SK-N-SH treated with all-trans-retinoic acid at 6 μM for 48 hours (cell line): ENCODE results near the gene ACSS3.

Experiments used
- ATAC-seq: fragments of 200-7000 bp; cut with Tn5 transposase; 3 replicates; pipeline ENCODE4 v1.9.1; 2020; ENCODE audit warnings: mild to moderate bottlenecking, moderate library complexity
- ARNTL ChIP-seq: fragments of 450-650 bp; formaldehyde crosslinking; IDR thresholded peaks from 2 replicates; pipeline ENCODE4 v1.5.0; 2020; ENCODE audit warnings: low read depth, mild to moderate bottlenecking, moderate library complexity, borderline replicate concordance
- BACH2 ChIP-seq: fragments of 250-450 bp; sonication (Bioruptor Pico); IDR thresholded peaks from 2 replicates; pipeline ENCODE4 v1.9.0; 2021; ENCODE audit warnings: mild to moderate bottlenecking, borderline replicate concordance
- CSDC2 ChIP-seq: fragments of 250-450 bp; sonication (Bioruptor Pico); IDR thresholded peaks from 2 replicates; pipeline ENCODE4 v1.5.0; 2020; ENCODE audit warnings: mild to moderate bottlenecking, moderate library complexity
- ESRRG ChIP-seq: fragments of 250-450 bp; sonication (Bioruptor Pico); IDR thresholded peaks from 2 replicates; pipeline ENCODE4 v1.6.1; 2021; ENCODE audit warnings: mild to moderate bottlenecking
- GLIS3 ChIP-seq: fragments of 250-450 bp; sonication (Bioruptor Pico); IDR thresholded peaks from 2 replicates; pipeline ENCODE4 v1.5.0; 2020; ENCODE audit warnings: mild to moderate bottlenecking, moderate library complexity
- ISL1 ChIP-seq: fragments of 250-450 bp; sonication (Bioruptor Pico); IDR thresholded peaks from 2 replicates; pipeline ENCODE4 v2.1.2; 2022; ENCODE audit warnings: mild to moderate bottlenecking, moderate library complexity
- OSR1 ChIP-seq: fragments of 250-450 bp; sonication (Bioruptor Pico); IDR thresholded peaks from 2 replicates; pipeline ENCODE4 v1.8.0; 2022; ENCODE audit warnings: moderate library complexity, mild to moderate bottlenecking, inconsistent platforms
- PPARA ChIP-seq: fragments of 250-450 bp; sonication (Bioruptor Pico); IDR thresholded peaks from 2 replicates; pipeline ENCODE4 v1.5.0; 2020; ENCODE audit warnings: mild to moderate bottlenecking, borderline replicate concordance
- RARB ChIP-seq: fragments of 250-450 bp; sonication (Bioruptor Pico); IDR thresholded peaks from 2 replicates; pipeline ENCODE4 v1.8.0; 2021; ENCODE audit warnings: mild to moderate bottlenecking, moderate library complexity
- SNAI2 ChIP-seq: fragments of 250-450 bp; sonication (Bioruptor Pico); IDR thresholded peaks from 2 replicates; pipeline ENCODE4 v1.5.0; 2020; ENCODE audit warnings: mild to moderate bottlenecking, moderate library complexity
- TCF4 ChIP-seq: fragments of 250-450 bp; sonication (Bioruptor Pico); IDR thresholded peaks from 2 replicates; pipeline ENCODE4 v1.8.0; 2021; ENCODE audit warnings: mild to moderate bottlenecking, moderate library complexity, borderline replicate concordance
- ZC3H10 ChIP-seq: fragments of 250-450 bp; sonication (Bioruptor Pico); IDR thresholded peaks from 2 replicates; pipeline ENCODE4 v1.5.1; 2021; ENCODE audit warnings: mild to moderate bottlenecking, moderate library complexity
- ZFP3 ChIP-seq: fragments of 250-450 bp; sonication (Bioruptor Pico); IDR thresholded peaks from 2 replicates; pipeline ENCODE4 v1.5.0; 2020; ENCODE audit warnings: mild to moderate bottlenecking, moderate library complexity
- ZFP30 ChIP-seq: fragments of 450-650 bp; formaldehyde crosslinking; IDR thresholded peaks from 2 replicates; pipeline ENCODE4 v1.5.0; 2022; ENCODE audit warnings: mild to moderate bottlenecking, moderate library complexity
- ZNF565 ChIP-seq: fragments of 450-650 bp; formaldehyde crosslinking; conservative IDR thresholded peaks from 2 replicates; pipeline ENCODE4 v1.5.0; 2020; ENCODE audit warnings: low read depth, mild to moderate bottlenecking, moderate library complexity
- ZNF70 ChIP-seq: fragments of 450-650 bp; formaldehyde crosslinking; IDR thresholded peaks from 2 replicates; pipeline ENCODE4 v1.5.0; 2020; ENCODE audit warnings: mild to moderate bottlenecking, moderate library complexity
- ZNF8 ChIP-seq: fragments of 450-650 bp; formaldehyde crosslinking; IDR thresholded peaks from 2 replicates; pipeline ENCODE4 v1.5.0; 2020; ENCODE audit warnings: mild to moderate bottlenecking, moderate library complexity
- TF ChIP-seq, protein P1 (sequence below): fragments of 250-450 bp; sonication (Bioruptor Pico); IDR thresholded peaks from 2 replicates; pipeline ENCODE4 v1.5.1; 2020; ENCODE audit warnings: low read depth, mild to moderate bottlenecking, moderate library complexity
- TF ChIP-seq, protein P2 (sequence below): fragments of 250-450 bp; sonication (Bioruptor Pico); IDR thresholded peaks from 2 replicates; pipeline ENCODE4 v1.8.0; 2021; ENCODE audit warnings: low read depth, mild to moderate bottlenecking, moderate library complexity, borderline replicate concordance
- TF ChIP-seq, protein P3 (sequence below): fragments of 250-450 bp; sonication (Bioruptor Pico); IDR thresholded peaks from 2 replicates; pipeline ENCODE4 v1.5.1; 2021; ENCODE audit warnings: mild to moderate bottlenecking, moderate library complexity
- TF ChIP-seq, protein P4 (sequence below): fragments of 250-450 bp; sonication (Bioruptor Pico); IDR thresholded peaks from 2 replicates; pipeline ENCODE4 v1.8.0; 2020; ENCODE audit warnings: mild to moderate bottlenecking, moderate library complexity, borderline replicate concordance

ACSS3 gene

DNA sequence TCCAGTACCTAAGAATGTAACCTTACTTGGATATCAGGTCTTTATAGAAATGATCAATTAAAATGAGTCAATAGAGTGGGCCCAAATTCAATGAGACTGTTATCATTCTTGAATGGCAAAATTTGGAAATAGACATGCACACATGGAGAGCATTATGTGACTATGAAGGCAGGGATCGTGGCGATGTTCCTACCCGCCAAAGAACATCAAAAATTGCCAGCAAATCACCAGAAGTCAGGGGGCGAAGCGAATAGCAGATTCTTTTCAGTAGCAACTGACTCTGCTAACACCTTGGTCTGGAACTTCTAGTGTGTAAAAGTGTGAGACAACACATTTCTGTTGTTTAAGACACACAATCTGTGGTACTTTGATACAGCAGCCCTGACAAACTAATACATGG, 192.5 kb downstream of the ACSS3 start:
- no peak for ATAC-seq
- TF ChIP-seq ZFP3 (CRISPR knock-in tag) = no peak
- TF ChIP-seq, protein P1, sequence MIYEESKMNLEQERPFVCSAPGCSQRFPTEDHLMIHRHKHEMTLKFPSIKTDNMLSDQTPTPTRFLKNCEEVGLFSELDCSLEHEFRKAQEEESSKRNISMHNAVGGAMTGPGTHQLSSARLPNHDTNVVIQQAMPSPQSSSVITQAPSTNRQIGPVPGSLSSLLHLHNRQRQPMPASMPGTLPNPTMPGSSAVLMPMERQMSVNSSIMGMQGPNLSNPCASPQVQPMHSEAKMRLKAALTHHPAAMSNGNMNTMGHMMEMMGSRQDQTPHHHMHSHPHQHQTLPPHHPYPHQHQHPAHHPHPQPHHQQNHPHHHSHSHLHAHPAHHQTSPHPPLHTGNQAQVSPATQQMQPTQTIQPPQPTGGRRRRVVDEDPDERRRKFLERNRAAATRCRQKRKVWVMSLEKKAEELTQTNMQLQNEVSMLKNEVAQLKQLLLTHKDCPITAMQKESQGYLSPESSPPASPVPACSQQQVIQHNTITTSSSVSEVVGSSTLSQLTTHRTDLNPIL (CRISPR knock-in tag) = no peak
- no peak for TF ChIP-seq CSDC2 (CRISPR knock-in tag)
- no peak for TF ChIP-seq ISL1 (CRISPR knock-in tag)
- TF ChIP-seq PPARA (CRISPR knock-in tag) = no peak
- TF ChIP-seq SNAI2 = no peak
- TF ChIP-seq TCF4 (CRISPR knock-in tag) = no peak
- TF ChIP-seq ARNTL (CRISPR knock-in tag) = no peak
- no peak for TF ChIP-seq GLIS3 (CRISPR knock-in tag)
- TF ChIP-seq ZNF8 (CRISPR knock-in tag) = no peak
- TF ChIP-seq, protein P2, sequence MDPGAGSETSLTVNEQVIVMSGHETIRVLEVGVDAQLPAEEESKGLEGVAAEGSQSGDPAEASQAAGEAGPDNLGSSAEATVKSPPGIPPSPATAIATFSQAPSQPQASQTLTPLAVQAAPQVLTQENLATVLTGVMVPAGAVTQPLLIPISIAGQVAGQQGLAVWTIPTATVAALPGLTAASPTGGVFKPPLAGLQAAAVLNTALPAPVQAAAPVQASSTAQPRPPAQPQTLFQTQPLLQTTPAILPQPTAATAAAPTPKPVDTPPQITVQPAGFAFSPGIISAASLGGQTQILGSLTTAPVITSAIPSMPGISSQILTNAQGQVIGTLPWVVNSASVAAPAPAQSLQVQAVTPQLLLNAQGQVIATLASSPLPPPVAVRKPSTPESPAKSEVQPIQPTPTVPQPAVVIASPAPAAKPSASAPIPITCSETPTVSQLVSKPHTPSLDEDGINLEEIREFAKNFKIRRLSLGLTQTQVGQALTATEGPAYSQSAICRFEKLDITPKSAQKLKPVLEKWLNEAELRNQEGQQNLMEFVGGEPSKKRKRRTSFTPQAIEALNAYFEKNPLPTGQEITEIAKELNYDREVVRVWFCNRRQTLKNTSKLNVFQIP (CRISPR knock-in tag) = no peak
- no peak for TF ChIP-seq ZFP30 (CRISPR knock-in tag)
- TF ChIP-seq, protein P3, sequence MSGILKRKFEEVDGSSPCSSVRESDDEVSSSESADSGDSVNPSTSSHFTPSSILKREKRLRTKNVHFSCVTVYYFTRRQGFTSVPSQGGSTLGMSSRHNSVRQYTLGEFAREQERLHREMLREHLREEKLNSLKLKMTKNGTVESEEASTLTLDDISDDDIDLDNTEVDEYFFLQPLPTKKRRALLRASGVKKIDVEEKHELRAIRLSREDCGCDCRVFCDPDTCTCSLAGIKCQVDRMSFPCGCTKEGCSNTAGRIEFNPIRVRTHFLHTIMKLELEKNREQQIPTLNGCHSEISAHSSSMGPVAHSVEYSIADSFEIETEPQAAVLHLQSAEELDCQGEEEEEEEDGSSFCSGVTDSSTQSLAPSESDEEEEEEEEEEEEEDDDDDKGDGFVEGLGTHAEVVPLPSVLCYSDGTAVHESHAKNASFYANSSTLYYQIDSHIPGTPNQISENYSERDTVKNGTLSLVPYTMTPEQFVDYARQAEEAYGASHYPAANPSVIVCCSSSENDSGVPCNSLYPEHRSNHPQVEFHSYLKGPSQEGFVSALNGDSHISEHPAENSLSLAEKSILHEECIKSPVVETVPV (CRISPR knock-in tag) = no peak

DNA sequence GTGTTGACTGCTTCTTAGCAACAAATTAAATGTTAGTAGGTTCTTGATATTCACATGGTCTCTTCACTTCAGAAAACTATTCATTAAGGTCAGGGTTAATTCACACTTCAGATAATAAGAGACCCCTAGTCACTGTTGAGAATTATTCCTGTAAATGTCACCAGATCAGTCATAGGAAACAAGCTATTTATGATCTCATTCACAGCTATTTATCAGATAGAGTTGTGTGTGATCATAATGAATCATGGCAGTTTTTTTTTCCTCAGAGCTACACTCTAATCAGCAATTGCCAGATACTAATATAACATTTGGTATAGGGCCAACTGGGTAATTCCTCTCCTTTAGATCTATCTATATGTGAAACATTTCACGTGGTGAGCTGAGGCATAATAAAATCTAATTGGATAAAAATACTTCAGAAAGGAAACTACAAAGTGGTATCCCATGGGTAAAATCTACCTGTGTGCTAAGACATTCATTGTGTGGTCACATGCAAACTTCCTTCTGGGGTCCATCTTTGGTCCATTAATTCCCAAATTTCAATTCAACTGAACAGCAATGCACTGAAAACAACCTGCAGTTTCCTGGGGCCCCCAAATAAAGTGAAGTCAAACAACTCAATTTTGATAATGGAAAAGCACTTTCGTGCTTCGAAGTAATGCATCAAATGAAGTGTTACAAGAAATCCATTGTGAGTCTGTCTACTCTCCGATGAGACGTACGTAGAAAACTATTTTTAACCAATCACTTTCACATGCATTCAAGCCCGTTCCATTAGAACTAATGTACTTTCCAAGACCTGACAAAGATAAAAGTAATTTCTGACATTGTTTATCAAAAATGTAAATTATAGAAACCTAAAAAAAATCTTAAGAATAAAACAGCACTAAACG, 197.0 kb downstream of the ACSS3 start:
- TF ChIP-seq RARB (CRISPR knock-in tag) = no peak
- no peak for TF ChIP-seq ZNF70 (CRISPR knock-in tag)
- TF ChIP-seq, protein P1 (CRISPR knock-in tag) = no peak
- no peak for TF ChIP-seq ZNF565 (CRISPR knock-in tag)
- TF ChIP-seq PPARA (CRISPR knock-in tag) = no peak
- TF ChIP-seq, protein P4, sequence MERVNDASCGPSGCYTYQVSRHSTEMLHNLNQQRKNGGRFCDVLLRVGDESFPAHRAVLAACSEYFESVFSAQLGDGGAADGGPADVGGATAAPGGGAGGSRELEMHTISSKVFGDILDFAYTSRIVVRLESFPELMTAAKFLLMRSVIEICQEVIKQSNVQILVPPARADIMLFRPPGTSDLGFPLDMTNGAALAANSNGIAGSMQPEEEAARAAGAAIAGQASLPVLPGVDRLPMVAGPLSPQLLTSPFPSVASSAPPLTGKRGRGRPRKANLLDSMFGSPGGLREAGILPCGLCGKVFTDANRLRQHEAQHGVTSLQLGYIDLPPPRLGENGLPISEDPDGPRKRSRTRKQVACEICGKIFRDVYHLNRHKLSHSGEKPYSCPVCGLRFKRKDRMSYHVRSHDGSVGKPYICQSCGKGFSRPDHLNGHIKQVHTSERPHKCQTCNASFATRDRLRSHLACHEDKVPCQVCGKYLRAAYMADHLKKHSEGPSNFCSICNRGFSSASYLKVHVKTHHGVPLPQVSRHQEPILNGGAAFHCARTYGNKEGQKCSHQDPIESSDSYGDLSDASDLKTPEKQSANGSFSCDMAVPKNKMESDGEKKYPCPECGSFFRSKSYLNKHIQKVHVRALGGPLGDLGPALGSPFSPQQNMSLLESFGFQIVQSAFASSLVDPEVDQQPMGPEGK (CRISPR knock-in tag) = no peak
- no peak for ATAC-seq

DNA sequence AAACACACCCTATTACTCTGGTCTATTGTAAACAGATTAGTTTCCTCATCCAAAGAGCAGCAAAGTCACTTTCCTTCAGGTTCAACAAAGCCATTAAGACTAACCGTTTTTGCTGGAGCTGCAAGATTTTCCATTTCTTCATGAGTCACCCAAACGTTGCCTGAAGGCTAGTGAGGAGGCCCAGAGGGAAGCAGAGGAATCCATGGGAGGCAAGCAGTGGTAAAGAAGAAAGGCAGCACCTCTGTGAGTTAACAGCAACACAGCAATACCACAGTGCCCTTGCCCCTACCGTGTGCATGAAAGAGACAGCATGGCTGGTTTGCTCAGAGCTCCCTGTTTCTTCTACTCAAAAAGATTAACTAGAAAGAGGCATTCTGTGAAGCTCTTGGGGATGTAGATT, 206.3 kb downstream of the ACSS3 start:
- ATAC-seq = no peak
- TF ChIP-seq OSR1 (CRISPR knock-in tag) (no peak), GLIS3 (CRISPR knock-in tag) (no peak), ZC3H10 (CRISPR knock-in tag) (no peak), ARNTL (CRISPR knock-in tag) (no peak), ZNF8 (CRISPR knock-in tag) (no peak), CSDC2 (CRISPR knock-in tag) (no peak), ZNF565 (CRISPR knock-in tag) (no peak), SNAI2 (no peak), ISL1 (CRISPR knock-in tag) (no peak), ZFP30 (CRISPR knock-in tag) (no peak), PPARA (CRISPR knock-in tag) (no peak), ESRRG (no peak), TCF4 (CRISPR knock-in tag) (no peak), BACH2 (no peak), ZFP3 (CRISPR knock-in tag) (no peak)
- TF ChIP-seq, protein P2 (CRISPR knock-in tag) = no peak
- TF ChIP-seq, protein P4 (CRISPR knock-in tag) = no peak
- TF ChIP-seq, protein P1 (CRISPR knock-in tag) = no peak
